ENCODE measurements around the gene ZNF521. TPM values are rescaled to one million over a fixed set of nuclear protein-coding genes. Genes with fewer than 3 reads are reported as not detected.

Gene ZNF521
- total and polyA plus RNA-seq, 2 experiments from 2014 or later: 3.1 to 9.2 TPM

GRCh38 chr18:25250474-25250851 is 101.5 kb downstream of the ZNF521 start:
- no peaks in the 10 kb centered on the region for H3K4me1 Mint-ChIP-seq
- Histone ChIP-seq H4K20me1 (replicated peaks; ENCODE audit: insufficient read depth) (no peaks in the 10 kb centered on the region), H3K4me1 (ENCODE audit: insufficient read depth) (no peaks in the 10 kb centered on the region), H3K4me3 (no peak overlapping the region), H3K4me2 (no peak overlapping the region), H3K27me3 (ENCODE audit: insufficient read depth) (no peaks in the 10 kb centered on the region), H3F3A (replicated peaks; ENCODE audit: low read depth) (no peaks in the 10 kb centered on the region), H3K79me2 (replicated peaks; ENCODE audit: insufficient read depth) (no peaks in the 10 kb centered on the region), H3K27ac (ENCODE audit: low read depth) (no peak overlapping the region), H2AFZ (no peak overlapping the region), H3K9me2 (ENCODE audit: insufficient read depth) (no peaks in the 10 kb centered on the region), H3K36me3 (ENCODE audit: insufficient read depth) (no peaks in the 10 kb centered on the region)
- no peaks in the 10 kb centered on the region for H3K27me3 Mint-ChIP-seq (ENCODE audit: insufficient read depth, low read depth, poor library complexity)
- no peak overlapping the region for H3K27ac Mint-ChIP-seq
- H3K36me3 Mint-ChIP-seq (ENCODE audit: low read depth): no peaks in the 10 kb centered on the region
- ATAC-seq: no peak
- H3K4me3 Mint-ChIP-seq: no peak overlapping the region
- no peak for DNase-seq (ENCODE audit: low spot score)
- TF ChIP-seq JUNB (IDR thresholded peaks at IDR 0.05; ENCODE audit: unreplicated experiment): no peak
- no peak for TF ChIP-seq CREB1 (CRISPR knock-in tag; IDR thresholded peaks at IDR 0.05; ENCODE audit: low read depth)
- TF ChIP-seq EZH2phosphoT487 (IDR thresholded peaks at IDR 0.05; ENCODE audit: unreplicated experiment): no peak
- TF ChIP-seq CTCF (conservative IDR thresholded peaks at IDR 0.05; ENCODE audit: low read depth in 2 of 2): no peak
- TF ChIP-seq ZNF114 (CRISPR knock-in tag; IDR thresholded peaks at IDR 0.05): no peak
- H3K9me3 Mint-ChIP-seq: no peaks in the 10 kb centered on the region

GRCh38 chr18:25248755-25249154 is 103.2 kb downstream of the ZNF521 start:
- H3K4me2 ChIP-seq: no peak overlapping the region
- H3K4me3 Mint-ChIP-seq: no peak overlapping the region
- no peaks in the 10 kb centered on the region for H4K20me1 ChIP-seq (replicated peaks; ENCODE audit: insufficient read depth)
- ATAC-seq (no peak), DNase-seq (ENCODE audit: low spot score) (no peak)
- peaks cover 5% of the 10 kb centered on the region; the same call in 2 of the 3 replicates for H3K4me1 Mint-ChIP-seq
- H3K36me3 ChIP-seq (ENCODE audit: insufficient read depth): no peaks in the 10 kb centered on the region
- H3K79me2 ChIP-seq (replicated peaks; ENCODE audit: insufficient read depth): no peaks in the 10 kb centered on the region
- H2AFZ ChIP-seq: no peak overlapping the region
- H3K9me3 Mint-ChIP-seq: no peaks in the 10 kb centered on the region
- H3K4me1 ChIP-seq (ENCODE audit: insufficient read depth): no peaks in the 10 kb centered on the region
- H3K9me2 ChIP-seq (ENCODE audit: insufficient read depth): no peaks in the 10 kb centered on the region
- no peaks in the 10 kb centered on the region for H3F3A ChIP-seq (replicated peaks; ENCODE audit: low read depth)
- no peaks in the 10 kb centered on the region for H3K36me3 Mint-ChIP-seq (ENCODE audit: low read depth)
- H3K27ac ChIP-seq (ENCODE audit: low read depth): no peak overlapping the region
- no peaks in the 10 kb centered on the region for H3K27me3 ChIP-seq (ENCODE audit: insufficient read depth)
- H3K27me3 Mint-ChIP-seq (ENCODE audit: insufficient read depth, low read depth, poor library complexity): no peaks in the 10 kb centered on the region
- no peak overlapping the region for H3K4me3 ChIP-seq
- H3K27ac Mint-ChIP-seq: no peak overlapping the region
- TF ChIP-seq JUNB (IDR thresholded peaks at IDR 0.05; ENCODE audit: unreplicated experiment) (no peak), ZNF114 (CRISPR knock-in tag; IDR thresholded peaks at IDR 0.05) (no peak), REST (IDR thresholded peaks at IDR 0.05; ENCODE audit: unreplicated experiment) (no peak), EZH2 (IDR thresholded peaks at IDR 0.05; ENCODE audit: low read depth, unreplicated experiment) (no peak), ETS1 (IDR thresholded peaks at IDR 0.05) (no peak), POLR2AphosphoS5 (IDR thresholded peaks at IDR 0.05; ENCODE audit: low read depth) (no peak), EZH2phosphoT487 (IDR thresholded peaks at IDR 0.05; ENCODE audit: unreplicated experiment) (no peak), ZNF331 (CRISPR knock-in tag; IDR thresholded peaks at IDR 0.05; ENCODE audit: low read depth) (no peak), CTCF (conservative IDR thresholded peaks at IDR 0.05; ENCODE audit: low read depth in 2 of 2) (no peak)

All from GM23338 (cell line).